GM18517 (cell line): ENCODE data around the gene UPF2.
"Not testable (repeated sequence)": the region's sequence is repeated elsewhere in the genome, so short reads cannot be mapped to it uniquely, and the experiment has no call there.

Experiments used
- ATAC-seq: cut with Tn5 transposase; IDR thresholded peaks from one replicate; pipeline ENCODE4 v1.9.1; 2021; ENCODE audit warnings: mild to moderate bottlenecking, moderate library complexity; ENCODE audit not compliant: unreplicated experiment

The UPF2 gene

GRCh38 chr10:11909618-11910017 lies 133.0 kb downstream of the UPF2 start:
- no peak for ATAC-seq

DNA sequence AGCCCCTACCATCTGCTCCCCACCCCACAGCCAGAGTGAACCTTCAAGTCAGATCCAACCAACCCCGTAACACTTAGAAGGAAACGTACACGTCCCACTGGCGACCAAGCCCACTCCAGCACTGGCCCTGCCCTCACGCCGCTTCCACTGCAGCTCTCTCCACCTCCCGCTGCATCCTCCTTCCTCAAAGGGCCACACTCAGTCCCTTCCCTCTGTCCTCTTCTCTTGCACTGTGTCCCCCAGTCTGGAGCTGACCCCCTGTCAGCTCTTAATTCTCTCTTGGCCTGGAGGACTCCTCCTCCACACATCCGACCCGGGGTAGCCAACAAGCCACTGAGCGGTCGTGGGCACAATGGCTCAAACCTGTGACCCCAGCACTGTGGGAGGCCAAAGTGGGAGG lies 133.6 kb downstream of the UPF2 start:
- no peak for ATAC-seq

DNA sequence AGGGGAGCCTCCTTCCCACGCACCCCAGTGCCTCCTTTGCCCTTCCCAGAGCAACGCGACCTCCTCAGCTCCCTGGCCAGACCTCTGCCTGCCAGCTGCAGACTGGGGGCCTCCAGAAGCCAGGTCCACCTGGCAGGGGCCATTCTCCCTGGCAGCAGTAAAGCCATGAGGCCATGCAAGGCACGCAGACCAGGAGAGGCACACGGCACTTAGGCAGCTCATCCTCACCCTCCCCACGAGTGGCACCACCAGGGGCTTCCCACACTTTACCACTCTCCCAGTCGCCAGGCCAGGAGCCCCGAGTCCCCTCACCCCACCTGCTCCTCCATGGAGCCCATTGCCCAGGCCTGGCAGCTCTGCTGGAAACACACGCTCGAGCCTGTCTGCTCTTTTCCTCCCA lies 134.1 kb downstream of the UPF2 start:
- ATAC-seq: no peak

- ATAC-seq: no peak
Measured at GRCh38 chr10:11907914-11908313, 134.7 kb downstream of the UPF2 start.

DNA sequence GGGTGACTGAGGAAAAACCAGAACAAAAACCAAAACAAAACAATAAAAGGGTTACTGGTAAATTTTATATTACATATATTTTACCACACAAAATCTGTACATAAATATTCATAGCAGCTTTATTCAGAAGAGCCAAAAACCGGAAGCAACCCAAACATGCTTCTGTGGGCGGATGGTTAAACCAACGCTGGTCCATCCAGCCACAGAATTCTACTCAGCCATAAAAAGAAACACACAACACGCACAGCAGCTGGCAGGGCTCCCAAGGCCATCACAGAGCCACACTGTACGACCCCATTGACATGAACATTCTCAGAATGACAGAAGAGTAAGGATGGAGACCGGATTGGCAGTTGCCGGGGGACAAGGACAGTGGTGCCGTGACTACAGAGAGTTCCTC lies 135.9 kb downstream of the UPF2 start:
- no peak for ATAC-seq

DNA sequence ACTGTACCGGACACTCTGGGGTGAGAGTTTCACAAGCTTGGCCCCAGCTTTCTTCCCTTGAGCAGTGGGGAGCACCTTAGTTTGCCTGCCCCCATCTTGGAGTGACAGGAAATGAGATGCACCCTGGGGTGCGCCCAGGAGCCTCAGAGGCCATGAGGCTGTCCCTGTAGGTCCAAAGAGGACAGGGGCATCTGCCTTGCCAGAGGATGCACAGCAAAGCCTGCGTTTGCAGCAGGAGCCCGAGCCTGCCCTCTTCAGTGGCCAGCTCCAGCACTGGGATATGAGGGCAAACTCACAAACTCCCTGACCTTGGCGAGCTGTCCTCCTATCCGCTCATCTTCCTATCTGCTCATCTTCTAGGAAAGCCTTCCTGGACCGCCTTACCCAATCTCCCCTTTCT lies 140.0 kb downstream of the UPF2 start:
- ATAC-seq: no peak

- ATAC-seq: no peak
Measured at GRCh38 chr10:11901833-11902475, 140.7 kb downstream of the UPF2 start.

GRCh38 chr10:11901454-11901832 lies 141.2 kb downstream of the UPF2 start:
- no peak for ATAC-seq

- no peak for ATAC-seq
Measured at GRCh38 chr10:11901036-11901301, 141.6 kb downstream of the UPF2 start.

- ATAC-seq: no peak
Measured at GRCh38 chr10:11899067-11899876, 143.3 kb downstream of the UPF2 start.

- no peak for ATAC-seq
Measured at GRCh38 chr10:11898372-11899066, 144.1 kb downstream of the UPF2 start.

DNA sequence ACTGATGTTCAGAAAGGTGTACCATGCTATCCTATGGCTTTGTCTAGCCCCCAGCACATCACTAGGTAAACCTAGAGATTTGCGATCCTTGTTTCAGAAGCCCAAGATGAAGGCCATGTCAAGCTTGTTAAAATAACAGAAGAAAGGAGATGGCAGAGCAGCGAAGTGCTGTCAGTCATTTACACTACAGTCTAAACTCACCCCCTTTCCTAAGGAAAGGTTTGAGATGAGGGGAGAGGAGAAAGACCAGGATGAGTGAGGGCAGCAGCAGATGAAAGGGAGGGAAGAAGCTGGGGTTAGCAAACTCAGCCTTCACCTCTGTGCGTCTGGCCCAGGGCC lies 144.6 kb downstream of the UPF2 start:
- ATAC-seq: no peak

DNA sequence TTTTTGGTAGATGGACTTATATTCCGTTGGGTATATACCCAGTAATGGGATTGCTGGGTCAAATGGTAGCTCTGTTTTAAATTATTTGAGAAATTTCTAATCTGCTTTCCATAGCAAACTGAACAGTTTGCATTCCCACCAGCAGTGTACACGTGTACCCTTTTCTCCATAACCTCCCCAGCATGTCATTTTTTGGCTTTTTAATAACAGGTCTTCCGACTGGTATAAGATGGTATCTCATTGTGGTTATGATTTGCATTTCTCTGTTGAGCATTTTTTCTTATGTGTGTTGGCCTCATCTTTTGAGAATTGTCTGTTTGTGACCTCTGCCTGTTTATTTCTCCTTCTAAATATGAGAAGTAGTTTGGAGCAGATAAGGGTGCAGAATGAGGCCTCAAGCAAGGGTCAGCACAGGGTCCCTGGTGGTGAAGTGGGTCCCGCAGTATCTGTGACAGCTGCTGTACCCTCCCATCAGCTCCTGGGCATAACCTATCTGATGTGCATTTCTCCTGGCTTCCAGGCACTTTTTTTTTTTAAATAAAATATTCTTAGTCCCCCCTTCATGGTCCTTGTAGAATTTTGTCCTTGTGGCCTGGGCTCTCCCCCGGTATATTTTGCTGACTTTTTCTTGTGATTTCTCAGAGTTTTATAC lies 145.9 kb downstream of the UPF2 start:
- no peak for ATAC-seq

DNA sequence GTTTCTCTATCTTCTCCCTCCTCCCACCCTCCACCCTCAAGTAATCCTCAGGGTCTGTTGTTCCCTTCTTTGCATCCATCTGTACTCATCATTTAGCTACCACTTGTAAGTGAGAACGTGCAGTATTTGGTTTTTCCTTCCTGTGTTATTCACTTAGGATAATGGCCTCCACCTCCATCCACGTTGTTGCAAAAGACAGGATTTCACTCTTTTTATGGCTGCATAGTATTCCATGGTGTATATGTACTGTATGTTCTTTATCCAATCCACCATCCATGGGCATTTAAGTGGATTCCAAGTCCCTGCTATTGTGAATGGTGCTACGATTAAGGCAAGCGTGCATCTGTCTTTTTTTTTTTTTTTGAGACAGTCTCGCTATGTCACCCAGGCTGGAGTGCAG lies 147.0 kb downstream of the UPF2 start:
- no peak for ATAC-seq

DNA sequence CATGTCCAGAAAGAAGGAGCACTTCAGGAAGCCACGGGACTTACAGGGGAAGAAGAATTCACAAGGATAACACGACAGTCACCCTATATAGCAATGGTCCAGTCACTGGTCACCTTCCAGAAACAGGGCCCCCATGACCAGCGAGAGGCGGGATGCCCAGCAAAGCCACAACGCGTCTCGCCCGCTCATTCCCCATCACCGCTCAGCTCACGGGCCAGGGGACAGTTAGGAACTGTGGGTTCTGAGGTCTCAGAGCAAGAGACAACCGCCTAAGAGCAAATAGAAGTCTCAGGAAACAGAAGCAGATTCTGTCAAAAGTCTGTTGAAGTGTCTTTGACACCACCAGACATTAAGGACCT lies 147.5 kb downstream of the UPF2 start:
- ATAC-seq: no peak

DNA sequence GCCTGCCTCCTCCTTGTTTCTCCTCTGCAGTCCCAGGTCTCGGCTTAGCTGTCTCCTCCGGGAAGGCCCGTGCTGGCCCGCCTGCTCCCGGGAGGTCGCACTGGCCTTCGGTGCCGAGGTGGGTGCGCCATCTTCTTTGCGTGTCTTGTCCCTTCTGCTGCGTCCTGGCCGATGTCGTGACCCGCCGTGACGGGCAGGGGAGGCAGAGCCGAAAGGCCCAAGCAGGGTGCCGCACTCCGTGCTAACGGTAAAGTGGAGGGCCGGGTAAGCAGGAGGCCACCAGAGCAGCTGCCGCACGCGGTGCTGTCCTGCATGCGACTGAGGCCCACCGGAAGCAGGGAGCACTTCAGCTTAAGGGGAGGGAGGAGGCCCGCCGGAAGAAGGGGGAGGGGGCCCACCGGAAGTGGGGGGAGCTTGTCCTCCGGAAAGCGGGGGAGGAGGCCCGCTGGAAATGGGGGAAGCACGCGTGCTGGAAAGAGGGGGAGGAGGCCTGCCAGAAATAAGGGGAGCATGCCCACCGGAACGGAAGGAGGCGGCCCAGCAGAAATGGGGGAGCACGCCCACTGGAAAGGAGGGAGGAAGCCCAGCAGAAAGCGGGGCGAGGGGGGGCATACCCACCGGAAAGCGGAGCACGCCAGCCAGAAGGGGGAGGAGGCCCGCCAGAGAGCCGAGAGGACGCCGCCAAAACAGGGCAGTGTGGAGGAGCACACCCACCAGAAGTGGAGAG lies 148.1 kb downstream of the UPF2 start:
- ATAC-seq: no peak

DNA sequence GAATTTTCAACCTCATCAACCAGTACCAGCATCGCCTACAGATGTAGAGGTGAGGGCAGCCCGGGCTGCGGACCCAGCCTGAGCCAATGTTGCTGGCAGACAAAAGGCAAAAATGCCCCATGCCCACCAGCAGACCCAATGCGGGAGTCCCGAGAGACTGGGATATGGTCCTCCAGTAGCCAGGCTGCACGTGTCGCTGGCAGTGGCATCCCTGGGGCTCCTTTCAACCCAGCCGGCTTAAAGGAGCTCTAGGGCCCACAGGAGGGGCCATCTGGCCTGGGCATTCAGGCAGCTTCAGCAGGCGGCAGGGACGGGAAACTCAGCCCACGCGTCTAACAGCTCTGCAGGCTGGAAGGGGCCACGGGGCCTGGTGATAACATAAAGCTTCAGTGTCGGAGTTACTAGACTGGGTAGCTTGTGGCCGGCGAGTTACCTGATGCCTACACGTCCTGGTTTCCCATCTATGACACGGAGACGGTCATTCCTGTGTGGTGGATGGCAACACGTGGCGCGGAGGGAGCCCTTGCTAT lies 148.8 kb downstream of the UPF2 start:
- no peak for ATAC-seq

GRCh38 chr10:11891776-11892486 lies 150.7 kb downstream of the UPF2 start:
- no peak for ATAC-seq

- ATAC-seq: not testable (repeated sequence)
Measured at GRCh38 chr10:11889263-11889662, 153.3 kb downstream of the UPF2 start.
